ENCODE results near the gene CTNNB1.

The CTNNB1 gene

DNA sequence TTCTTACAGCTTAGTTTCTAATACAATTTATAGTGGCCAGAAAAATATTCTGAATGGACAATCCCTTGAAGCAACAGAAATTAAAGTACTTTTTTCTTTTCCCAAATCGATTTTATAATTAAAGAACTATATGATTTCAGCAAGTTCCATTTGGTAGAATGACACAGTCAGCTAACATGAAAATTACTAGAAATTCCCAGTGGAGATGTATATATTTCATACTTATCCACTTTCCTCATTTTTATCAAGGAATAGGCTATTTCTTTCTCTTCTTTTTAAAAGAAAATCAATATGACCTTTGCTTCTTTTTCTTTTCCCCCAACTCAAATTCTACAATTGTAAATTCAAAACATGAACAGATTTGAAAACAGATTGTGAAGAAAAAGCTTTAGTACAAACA is 6.4 kb upstream of the CTNNB1 start:
- no peak for DNase-seq (ENCODE audit: low read depth, low spot score)

DNA sequence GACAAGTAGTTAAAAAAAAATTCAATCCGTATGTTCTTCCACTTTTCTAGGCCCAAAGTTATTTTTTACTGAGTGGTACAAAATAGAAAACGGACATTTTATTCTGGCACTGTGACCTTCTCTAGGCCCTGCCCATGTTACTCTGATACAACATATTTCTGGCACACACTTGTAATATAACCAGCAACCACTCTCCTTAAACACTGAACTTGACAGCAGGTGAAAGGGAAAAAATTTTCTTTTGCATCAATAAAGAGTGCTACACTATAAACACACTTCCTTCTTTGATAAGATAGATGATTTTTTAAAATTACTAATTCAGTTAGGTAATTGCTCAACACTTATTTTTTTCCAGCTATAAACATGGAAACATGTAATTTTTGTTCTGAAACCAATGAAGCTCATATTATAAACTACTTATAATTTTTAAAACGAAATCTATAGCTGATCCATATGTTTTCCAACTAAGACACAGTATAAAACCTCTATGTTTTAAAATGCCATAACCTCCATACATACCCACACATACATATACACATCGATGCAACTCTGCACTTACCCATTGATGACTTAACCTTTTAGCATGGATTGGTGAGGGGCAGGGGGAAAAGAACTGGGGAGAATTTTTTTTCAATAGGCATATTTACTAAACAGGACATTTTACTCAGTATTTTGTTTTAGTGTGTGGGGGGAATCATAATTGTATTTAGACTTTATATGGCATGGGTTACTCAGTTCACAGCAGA is 5.3 kb upstream of the CTNNB1 start:
- DNase-seq (ENCODE audit: low read depth, low spot score), result no peak

DNA sequence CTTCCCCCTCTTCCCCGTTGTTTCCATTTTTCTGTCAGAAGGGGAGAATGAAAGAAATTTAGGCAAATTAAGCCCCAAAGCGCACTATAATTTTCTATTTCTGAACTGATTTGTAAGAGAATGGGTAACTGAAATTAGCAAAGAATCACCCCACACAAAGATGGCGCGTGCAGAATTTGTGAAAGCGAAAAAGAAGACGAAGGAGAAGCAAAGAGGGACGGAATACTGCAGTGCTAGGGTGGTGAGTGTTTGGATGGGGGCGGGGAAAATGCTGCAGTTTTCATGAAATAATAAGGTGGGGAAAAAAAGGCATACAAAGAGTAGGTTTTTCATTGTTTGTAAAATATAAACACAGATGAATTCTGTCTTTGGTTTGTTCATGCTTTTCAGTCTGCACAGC is 4.6 kb upstream of the CTNNB1 start:
- no peak for DNase-seq (ENCODE audit: low read depth, low spot score)

DNA sequence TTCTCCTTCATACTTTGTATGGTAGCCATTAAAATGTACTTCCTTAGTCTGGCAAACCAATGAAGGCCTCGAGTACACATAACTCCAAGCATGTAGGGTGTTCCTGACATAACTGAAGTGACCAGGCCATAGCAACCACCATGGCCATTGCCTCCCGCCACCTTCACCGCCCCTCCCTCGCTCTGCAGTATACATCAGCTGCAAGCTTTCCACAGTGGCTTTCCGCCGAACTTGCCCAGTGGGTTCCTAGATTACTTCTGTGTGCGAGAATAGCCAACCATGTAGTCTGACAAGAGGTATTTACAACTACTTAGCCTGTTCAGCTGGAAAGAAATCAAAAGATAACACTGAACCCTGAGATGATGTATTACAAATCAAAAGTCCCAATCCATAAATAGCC is 3.4 kb upstream of the CTNNB1 start:
- DNase-seq (ENCODE audit: low read depth, low spot score), result no peak

DNA sequence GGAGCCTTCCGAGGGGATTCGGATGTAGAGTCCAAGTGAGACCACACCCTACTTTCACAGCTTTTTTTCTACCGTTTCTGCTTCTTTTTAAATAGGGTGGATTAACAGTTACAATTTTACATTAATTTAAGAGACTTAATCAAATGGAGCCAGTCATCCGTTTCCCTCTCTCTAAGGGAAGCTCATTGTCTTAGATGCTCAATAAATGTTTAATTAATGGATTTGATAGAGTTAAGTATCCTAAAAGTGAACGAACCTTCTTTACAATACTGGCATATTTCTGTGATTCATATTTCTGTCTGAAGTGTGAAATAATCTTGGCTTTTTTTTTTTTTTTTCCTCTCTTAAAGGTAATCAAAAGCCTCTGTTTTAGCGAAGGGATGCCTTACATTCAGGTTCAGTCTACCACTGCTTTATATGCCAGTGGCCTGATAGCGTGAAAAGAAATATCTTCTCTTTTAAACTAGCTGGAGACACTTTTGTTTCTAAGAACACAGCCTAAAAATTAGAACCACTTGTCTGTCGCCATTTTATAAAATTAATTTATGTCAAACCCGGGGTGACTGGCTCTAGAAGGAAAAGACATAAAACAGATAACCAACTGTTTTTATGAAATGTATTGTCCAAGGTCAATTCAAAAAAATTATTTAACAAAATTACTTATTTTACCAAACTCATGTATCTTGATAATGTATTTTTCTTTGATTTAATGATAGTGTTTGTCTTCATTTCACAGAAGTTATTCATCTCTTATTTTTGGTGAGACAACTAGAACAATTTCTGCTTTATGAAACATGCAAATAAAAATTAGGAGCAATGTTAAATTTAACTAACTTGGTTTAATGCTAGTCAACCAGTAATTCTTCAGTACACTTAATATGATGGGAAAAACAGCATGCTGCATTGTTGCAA is 2.5 kb upstream of the CTNNB1 start:
- DNase-seq (ENCODE audit: low read depth, low spot score), result no peak

DNA sequence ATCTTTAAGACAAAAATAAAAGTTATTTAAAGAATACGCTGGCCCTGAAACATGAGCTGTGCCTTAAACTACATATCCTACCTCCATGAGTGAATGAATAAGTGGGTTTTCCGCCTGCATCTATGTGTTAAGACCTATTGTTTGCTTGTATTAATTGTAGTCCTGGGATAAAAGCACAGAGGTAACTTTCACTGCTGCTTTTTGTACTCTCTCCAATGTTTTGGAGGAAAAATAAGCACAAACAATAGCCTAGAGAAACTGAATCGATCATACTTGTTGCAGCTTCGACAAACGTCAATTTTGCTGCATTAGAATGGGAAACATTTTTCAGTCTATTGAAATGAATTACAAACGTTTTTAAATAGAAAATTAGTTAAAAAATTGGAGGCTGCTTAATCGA is 1.3 kb upstream of the CTNNB1 start:
- no peak for DNase-seq (ENCODE audit: low read depth, low spot score)

DNA sequence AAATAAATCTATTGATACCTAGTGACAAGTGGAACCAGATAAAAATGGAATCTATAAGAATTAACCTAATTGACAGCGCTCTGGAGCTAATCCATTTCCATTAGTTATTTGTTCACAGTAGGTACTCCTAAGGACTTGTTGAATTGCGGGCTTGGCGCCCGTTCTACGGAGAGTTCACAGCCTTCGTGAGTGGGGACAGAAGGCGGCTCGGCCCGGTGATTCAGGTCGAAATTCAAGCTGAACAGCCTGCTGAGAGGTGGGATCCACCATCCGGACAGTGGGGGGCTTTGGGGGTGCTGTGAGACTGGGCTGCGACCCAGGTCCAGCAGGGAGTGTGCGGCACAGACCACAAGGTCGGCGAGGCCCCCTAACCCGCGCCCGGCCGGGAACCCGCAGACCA is 779 bp upstream of the CTNNB1 start:
- DNase-seq (ENCODE audit: low read depth, low spot score), result no peak

DNA sequence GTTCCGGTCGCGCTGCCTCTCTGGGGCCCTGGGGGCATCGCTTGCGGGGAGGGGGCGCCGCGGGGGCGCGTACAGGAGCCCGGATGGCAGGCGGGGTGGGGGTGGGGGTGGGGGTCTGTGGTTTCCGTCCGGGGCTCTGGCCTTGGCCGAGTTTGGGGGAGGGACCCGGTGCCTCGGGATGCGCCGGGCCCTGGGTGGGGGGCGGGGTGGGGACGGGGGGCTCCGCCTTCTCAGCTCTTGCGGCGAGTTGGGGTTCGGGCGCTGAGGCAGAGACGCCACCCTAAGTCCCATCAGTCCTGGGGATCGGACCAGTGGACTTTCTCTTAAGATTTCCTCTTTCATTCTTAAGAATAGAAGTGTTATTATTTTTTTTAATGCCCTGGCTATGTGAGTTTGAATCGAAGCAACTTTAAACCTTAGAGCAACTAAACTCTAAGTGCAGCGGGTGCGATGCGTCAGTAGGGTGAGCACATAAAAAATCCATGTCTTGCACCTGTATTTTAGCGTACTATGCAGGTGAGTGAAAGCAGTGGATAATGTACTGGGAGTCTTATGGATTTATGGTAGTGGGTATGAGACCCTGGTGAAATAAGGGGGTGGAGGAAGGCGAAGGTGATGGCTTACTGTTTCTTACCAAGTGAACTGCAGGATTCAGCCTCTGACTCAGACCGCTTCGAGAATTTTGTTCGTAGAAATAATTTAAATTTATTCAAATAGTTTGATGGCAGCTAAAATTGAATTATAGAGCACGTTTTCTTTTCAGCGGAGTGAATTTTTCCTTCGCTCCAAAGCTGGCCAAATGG is 762 bp downstream of the CTNNB1 start:
- DNase-seq (ENCODE audit: low read depth, low spot score), result no peak

DNA sequence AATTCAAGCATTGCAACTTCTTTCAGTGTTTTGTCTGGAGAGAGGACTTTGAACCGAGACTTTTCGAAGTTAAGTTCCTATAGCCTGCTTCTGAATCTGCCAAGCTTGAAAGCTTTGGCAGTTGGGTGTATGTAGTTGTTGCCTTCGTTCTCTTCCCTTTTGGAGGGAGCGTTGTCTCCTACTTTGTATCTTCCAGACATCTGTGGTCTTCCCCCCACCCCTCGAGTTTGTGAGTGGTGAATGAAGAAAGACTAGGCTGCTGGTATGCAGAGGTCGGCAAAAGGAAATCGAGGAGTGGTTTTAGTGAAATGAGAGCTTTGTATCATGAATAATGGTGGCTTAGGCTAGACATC is 1.3 kb downstream of the CTNNB1 start:
- DNase-seq (ENCODE audit: low read depth, low spot score), result no peak

DNA sequence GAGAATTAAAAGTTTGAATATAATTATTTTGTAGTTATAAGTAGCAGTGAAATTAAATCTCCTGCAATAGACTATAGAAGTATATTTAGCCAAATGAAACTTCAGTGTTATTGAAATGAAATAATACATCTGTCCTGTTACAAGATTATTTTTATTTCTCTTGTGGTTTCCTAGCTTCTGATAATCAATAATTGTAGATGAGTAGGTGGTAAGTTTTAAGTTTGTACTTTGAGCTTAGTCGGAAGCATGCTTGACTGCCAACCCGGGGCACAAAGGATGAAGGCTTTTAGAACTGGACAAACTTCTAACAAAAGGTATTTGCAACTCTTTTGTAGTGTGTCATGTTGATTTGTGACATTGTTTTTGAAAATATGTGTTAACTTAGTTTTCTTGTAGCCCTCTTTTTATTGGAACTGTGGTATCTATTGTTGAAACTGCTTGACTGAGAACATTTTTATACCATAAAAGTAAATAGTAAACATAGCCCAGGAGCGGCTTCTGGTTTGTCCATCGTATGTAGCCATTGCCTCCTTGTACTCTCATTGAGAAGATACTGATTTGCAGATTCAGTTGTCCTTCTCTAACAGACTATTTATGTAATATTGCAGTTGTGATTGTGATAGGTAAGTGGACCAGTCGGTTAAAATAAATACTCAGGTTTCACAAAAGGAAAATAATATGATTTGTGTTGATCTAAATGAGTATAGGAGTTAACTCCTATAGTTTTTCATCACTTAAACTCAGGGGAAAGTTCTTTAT is 2.9 kb downstream of the CTNNB1 start:
- DNase-seq (ENCODE audit: low read depth, low spot score), result no peak

DNA sequence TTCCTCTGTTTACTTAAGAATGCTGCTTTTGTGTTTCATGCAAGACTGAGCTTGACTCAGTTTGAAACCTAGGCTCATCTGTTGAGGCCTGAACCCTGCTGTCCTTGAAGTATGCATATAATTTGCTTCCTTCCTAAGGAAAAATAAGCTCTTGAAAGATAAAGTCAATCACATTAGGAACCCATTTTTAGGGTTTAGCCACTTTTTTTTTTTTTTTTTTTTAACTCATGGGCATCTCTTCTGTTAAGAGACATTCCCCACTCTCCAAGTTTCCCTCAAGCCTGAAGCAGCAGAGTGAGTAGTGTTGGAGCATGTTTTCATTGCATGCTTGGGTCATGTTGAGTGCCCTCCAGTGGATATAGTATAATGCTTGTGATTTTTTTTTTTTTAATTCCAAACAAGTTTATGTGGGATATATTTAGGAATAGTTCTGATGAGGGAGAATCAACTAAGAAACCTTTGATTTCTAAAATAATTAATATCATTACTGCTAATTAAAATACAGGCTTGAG is 3.6 kb downstream of the CTNNB1 start:
- DNase-seq (ENCODE audit: low read depth, low spot score), result peak; percentile 41

DNA sequence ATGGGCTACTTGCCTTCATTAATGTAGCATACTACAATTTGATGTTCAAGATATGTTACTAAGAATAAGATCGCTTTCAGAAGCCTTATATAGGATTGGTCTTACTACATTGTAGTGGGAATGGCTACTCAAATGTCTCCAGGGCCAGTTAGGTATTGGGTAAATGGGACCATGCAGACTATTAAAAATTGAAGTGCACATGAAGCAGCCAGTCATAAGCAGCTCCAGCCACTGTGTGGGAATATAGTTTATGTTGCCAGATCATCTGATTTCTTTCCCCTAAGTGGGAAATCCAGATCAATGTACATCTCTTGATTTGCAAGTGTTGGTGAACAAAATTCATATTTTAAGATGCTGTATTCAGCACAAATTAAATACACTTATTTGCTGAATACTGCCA is 5.1 kb downstream of the CTNNB1 start:
- no peak for DNase-seq (ENCODE audit: low read depth, low spot score)

DNA sequence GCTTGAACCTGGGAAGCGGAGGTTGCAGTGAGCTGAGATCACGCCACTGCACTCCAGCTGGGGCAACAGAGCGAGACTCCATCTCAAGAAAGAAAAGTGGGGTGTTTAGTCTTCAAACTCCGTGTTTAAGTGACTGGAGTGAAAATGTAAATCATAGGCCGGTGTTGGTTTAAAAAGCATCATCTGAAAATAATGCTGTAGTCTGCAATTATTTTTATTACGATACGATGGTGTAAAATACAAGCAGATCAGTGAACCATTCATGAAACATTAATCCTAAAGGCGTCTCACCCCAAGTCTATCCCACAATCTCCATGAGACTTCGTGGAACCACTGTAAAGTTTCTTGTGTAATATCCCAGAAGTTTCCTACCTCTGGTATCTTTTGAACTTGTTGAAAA is 6.3 kb downstream of the CTNNB1 start:
- no peak for DNase-seq (ENCODE audit: low read depth, low spot score)

DNA sequence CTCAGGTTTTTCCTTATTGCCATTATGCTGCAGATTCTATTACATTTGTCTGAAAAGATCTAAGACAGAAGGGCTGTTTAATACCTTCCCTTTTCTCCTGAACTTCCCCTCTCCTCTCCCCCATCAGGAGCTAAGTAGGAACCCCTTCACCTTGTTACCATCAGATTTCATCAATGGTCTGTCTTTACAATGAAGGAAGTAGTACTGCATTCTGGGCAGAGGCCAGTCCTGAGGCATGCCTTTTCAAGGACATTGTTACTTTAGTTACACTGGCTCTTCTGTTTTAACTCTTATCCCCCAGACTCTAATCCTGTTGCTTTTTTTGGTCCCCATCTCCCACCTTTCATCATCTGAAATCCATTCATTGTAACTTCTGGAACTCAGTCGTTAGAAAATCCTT is 8.1 kb downstream of the CTNNB1 start:
- DNase-seq (ENCODE audit: low read depth, low spot score), result no peak

DNA sequence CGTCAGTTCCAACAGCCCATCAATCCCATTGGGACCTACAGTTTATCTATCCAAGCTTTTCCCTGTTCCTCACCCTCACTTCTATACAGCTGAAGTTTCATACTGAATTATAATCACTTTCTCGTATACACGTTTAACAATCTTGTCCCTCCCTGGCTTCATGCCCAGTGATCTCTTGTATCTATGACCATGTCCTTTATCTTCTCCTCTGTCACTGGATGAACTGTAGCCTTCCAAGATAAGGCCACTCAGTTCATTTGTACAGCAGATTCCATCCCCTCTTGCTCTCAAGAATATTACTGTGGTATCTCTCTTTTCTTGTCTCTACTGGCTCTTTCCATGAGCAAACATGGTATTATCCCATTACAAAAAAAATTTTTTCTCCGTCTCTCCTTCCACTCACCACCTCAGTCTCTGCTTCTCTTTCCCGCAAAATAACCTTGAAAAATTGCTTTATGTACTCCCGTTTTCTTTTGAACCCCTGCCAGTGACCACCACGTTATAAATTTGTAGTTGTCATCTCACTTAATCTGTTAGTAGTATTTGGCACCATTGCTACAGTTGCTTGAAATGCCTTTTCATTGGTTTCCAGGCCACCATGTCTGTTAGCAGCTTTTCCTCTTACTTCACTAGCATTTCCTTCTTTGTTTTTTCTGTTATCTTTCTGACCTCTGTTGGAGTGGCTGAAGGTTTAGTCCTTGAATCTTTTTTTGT is 9.4 kb downstream of the CTNNB1 start:
- no peak for DNase-seq (ENCODE audit: low read depth, low spot score)

DNA sequence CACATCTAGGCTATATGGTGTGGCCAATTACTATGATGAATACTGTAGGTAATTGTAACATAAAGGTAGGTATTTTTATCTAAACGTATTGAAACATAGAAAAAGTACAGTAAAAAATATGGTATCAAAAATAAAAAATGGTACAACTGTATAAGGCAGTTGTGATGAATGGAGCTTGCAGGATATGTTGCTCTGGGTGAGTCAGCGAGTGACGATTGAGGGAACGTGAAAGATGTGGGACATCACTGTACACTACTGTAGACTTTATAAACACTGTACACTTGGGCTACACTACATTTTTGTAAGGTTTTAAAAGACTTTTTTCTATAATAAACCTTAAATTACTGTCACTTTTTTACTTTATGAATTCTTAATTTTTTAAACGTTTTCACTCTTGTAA is 10.3 kb downstream of the CTNNB1 start:
- DNase-seq (ENCODE audit: low read depth, low spot score), result no peak

DNA sequence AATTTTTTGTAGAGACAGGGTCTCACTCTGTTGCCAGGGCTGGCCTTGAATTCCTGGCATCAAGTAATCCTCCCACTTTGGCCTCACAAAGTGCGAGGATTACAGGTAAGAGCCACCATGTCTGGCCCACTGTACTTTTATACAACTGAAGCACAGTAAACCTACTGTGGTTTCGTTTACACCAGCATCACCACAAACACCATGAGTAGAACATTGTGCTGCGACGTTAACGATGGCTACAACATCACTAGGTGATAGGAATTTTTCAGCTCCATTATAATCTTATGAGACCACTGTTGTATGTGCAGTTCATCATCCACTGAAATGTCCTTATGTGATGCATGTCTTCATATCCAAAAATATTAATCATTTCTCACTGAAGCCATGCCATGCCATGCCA is 11.7 kb downstream of the CTNNB1 start:
- no peak for DNase-seq (ENCODE audit: low read depth, low spot score)

DNA sequence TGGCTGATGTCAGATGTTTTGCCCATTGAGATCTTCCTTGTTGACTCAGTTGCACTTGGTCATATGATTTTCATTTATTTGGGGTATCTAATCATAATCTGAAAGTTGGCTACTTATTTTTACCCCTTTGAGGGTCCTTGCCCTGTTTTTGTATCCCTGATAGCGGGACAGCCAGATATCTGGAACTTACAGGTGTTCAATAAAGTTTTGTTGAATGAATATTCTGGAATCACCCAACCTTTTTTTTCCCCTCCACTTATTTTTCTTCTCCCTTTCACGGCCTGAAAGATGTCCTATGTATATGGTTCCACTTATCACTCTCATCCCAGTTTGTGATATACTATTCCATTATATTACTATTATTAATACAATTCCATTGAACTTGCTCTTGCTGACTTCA is 12.8 kb downstream of the CTNNB1 start:
- no peak for DNase-seq (ENCODE audit: low read depth, low spot score)

DNA sequence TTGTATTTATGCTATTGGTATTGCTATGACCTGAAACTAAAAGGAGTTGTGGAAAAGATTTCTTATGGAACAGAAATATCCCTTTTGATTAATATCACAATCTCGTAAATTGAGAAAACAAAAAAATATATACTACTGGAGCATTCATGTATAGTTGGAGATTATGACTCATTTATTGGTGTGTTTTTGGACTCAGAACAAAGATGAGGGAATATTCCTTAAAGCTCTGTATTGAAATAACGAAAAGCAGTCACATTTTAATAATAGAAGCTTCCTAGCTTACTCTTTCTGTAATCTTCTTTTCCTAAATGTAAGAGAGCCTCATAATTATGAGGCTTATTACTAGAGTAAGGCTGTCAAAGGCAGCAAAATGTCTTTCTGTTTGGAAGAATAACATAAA is 14.3 kb downstream of the CTNNB1 start:
- DNase-seq (ENCODE audit: low read depth, low spot score), result no peak

DNA sequence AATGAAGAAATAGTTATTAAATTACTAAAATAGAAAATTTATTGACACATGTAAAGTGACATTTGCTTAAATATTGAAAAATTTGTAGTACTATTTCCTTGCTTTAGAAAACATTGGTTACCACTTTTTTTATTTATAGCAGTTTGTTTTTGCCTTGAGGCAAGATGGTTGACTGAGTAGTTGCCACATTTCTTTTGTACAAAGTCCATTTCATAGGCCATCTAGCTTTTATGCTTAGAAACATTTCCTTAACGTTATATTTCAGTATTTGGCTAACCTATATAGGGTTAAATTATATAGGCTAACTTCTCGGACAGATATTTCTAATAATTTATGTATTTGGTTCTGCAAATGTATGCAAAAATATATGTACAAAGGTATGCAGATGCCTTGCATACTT is 17.1 kb downstream of the CTNNB1 start:
- no peak for DNase-seq (ENCODE audit: low read depth, low spot score)

DNA sequence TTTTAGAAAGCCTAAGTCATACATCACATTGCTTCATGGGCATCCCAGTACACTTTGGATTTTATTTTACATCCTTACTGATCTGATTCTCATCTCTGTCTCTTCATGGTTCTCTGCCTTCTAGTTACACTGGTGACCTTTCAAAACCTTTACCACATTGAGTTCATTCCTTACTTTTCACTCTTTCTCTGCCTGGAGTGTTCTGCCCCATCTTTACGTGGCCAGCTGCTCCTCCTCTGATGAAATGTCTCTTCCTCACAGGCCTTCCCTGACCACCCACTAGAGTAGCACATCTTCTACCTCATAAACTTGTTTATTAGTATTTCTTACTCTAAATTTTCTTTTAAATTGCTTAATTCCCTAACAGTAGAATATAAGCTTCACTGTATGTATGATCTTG is 17.7 kb downstream of the CTNNB1 start:
- no peak for DNase-seq (ENCODE audit: low read depth, low spot score)
